Measurements from ENCODE around the gene WNK4.
"Not testable (repeated sequence)": the region's sequence is repeated elsewhere in the genome, so short reads cannot be mapped to it uniquely, and the experiment has no call there.

Gene WNK4

GRCh38 chr17:42779936-42780850 lies at the start of gene WNK4:
Gene WNK4 (plus strand): TSS chr17:42780610. CDS start chr17:42780699, 89 bp downstream.
- DNase-seq: no peak

GRCh38 chr17:42740699-42741098 lies 39.7 kb upstream of the WNK4 start:
- no peak for DNase-seq

GRCh38 chr17:42742916-42743315 lies 37.5 kb upstream of the WNK4 start:
- DNase-seq: not testable (repeated sequence)

DNA sequence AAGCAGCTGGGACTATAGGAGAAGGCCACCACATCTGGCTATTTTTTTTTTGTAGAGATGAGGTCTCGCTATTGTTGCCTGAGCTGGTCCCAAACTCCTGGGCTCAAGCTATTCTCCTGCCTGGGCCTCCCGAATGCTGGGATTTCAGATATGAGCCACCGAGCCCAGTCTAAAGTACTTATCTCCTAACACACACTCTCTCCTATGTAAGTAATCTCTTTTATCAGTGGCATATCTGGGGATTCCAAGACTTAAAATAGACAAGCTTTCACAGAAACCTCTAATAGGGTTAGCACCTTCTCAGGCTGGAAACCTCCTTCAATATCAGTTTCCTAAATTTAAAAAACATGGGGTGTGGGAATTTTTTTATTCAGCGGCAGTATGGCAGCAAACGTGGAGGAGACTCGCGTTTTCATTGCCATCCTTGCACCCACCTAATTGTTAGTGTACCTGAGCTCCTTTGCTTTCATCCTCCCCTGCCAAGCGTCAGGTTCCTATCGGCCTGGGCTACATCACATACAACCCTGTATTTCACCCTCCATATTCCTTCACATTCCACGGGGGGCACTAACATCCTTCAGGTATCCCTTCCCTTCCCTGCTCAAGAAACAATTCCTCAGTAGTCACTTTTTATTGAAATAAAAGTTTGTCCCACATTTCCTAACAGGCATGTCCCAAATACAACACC lies 36.7 kb upstream of the WNK4 start:
- no peak for DNase-seq

- no peak for DNase-seq
Measured at GRCh38 chr17:42744283-42744805, 36.1 kb upstream of the WNK4 start.

- DNase-seq: peak; percentile 84
Measured at GRCh38 chr17:42744806-42745617, 35.4 kb upstream of the WNK4 start, which contains the start of gene EZH1. Gene EZH1 (minus strand): TSS chr17:42745040. CDS start chr17:42728941, 16,099 bp downstream.

- DNase-seq: no peak
Measured at GRCh38 chr17:42748202-42748907, 32.1 kb upstream of the WNK4 start.

GRCh38 chr17:42748908-42749798 lies 31.3 kb upstream of the WNK4 start:
- DNase-seq: no peak

- no peak for DNase-seq
Measured at GRCh38 chr17:42750739-42751344, 29.6 kb upstream of the WNK4 start.

- no peak for DNase-seq
Measured at GRCh38 chr17:42751628-42752027, 28.8 kb upstream of the WNK4 start.

- DNase-seq: no peak
Measured at GRCh38 chr17:42754782-42755181, 25.6 kb upstream of the WNK4 start.

DNA sequence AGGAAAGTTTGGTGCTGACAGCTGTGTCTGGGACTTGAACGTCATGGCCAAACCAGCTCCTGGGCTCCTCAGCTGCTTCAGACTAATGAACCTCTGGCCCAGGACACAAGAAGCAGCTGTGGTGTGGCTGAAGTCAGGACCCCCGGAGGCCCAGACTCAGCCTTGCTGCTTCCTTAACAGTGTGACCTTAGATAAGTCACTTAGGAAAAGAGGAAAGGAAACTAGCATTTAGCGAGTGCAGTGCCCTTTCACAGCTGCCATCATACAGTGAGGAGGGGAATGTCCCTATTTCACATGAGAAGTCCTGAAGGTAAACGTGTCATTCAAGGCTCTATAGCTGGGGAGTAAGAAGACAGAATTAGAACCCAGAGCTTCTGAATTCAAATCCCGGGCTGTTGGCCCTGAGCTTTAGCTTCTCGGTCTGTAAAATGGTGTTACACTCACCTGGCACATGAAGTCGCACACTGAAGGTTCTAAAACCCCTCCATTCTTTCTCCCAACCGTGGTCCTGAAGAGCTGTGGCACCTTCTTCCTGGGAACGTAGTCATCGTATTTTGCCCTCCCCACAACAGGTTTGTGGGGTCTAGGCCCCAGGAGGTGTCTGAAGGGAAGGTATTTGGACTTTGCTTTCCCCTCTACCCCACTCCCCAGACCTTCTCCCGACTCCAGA lies 20.3 kb upstream of the WNK4 start:
- no peak for DNase-seq

DNA sequence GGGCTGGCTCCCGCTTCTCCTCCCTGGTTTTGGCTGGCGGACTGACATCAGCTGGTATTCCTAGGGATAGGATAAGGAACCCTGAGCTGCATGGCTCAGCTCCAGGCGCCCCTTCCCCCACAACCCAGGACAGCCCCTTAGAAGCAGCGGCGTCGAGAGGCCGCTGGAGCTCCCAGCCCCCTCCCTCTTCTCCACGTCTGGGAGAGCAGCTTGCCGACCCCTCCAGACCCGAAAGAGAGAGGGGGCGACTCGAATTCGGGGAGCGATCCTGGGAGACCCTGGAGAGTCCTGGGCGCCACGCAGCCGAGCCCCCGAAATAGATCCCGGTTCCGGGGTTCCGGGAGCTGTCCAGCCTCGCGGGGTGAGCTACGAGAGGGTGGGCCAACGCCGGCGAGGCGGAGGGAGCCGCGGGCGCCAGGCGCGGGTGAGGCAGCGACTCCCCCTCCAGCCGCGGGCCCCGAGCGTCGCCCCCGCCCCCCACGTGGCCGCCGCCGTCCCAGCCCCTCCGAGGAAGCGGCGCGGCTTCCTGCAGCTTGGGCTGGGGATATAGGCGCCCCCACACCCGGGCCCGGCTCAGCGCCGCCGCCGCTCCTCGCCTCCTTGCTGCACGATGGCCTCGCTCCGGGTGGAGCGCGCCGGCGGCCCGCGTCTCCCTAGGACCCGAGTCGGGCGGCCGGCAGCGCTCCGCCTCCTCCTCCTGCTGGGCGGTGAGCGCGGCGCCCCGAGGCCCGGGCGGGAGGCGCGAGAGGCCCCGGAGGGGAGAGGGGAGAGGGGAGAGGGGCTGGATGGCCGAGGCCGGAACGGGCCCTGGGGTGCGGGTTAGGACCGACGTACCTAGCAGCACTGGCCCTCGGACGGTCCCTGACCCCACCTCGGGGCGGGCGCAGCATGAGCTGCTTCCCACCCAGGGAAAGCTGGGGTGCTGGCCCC lies 19.5 kb upstream of the WNK4 start, which contains the start of gene RAMP2:
RAMP2 (plus strand) TSS at position 576 of the 930 bp plus-strand sequence; CDS start at position 611, 35 bp downstream.
- no peak for DNase-seq

DNA sequence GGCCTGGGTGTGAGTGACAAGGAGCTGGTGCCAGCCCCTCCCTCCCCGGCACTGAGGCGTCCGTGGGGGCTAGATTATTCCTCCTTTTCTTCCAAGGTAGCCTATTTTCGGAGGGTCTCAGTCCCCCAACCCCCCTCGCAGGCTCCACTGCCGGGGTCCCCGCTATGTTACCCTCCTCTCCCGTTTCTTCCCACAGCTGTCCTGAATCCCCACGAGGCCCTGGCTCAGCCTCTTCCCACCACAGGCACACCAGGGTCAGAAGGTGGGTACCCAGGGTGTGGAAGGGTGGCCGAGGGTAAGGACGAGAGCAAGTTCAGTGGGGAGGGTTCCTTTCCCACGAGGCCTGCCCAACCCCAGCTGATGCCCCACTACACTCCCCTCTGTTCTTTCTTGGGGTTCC lies 18.8 kb upstream of the WNK4 start:
- DNase-seq: no peak

GRCh38 chr17:42766124-42766523 lies 14.3 kb upstream of the WNK4 start:
- no peak for DNase-seq

DNA sequence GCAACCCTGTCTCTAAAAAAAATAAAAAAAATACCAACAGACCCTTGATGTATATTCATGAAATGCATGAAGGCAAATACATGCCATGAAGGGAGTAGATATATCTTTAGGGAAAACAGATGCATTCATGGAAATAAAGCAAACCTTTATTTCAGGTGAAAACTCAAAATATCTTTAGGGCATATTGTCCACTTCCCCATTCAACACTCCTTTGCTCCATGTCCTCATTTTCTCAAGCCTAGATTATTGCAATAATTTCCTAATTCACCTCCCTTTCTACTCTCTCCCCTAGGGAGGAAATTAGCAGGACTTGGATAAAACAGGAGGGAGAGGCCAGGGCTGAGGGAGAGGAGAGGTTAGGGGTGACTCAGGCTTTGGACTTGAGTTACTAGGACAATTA lies 12.9 kb upstream of the WNK4 start:
- no peak for DNase-seq

GRCh38 chr17:42768006-42768405 lies 12.4 kb upstream of the WNK4 start:
- DNase-seq: not testable (repeated sequence)

DNA sequence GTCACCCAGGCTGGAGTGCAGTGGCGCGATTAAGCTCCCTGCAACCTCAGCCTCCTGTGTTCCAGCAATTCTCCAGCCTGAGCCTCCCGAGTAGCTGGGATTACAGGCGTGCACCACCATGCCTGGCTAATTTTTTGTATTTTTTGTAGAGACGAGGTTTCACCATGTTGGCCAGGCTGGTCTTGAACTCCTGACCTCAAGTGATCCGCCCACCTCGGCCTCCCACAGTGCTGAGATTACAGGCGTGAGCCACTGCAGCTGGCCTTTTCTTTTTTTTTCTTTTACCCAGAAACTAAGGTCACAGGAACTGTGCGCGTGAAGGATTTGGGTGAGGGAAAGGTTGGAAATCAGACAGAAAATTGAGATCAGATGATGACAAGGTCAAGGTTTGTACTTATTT lies 10.4 kb upstream of the WNK4 start:
- not testable (repeated sequence) for DNase-seq

DNA sequence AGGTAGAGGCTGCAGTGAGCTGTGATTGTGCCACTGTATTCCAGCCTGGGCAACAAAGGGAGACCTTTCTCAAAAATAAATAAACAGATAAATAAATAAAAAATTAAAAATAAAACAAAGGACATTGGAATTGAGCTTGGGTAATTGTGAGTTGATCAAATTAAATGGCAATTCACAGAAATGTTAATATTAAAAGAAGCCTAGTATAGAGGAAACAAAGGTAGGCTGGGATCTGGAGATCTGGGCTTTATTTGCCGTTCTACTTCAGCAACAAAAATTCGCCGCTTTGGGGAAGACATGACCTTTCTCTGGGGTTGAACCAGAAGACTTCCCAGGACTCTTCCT lies 7.5 kb upstream of the WNK4 start:
- DNase-seq: no peak

Data from NCI-H1436 treated with DMSO at 0.1 percent for 48 hours (cell line).